ENCODE data around the gene DPEP3.

- TF ChIP-seq EZH2 (IDR thresholded peaks at IDR 0.05; ENCODE audit: insufficient read depth, poor library complexity, severe bottlenecking) (no peak), EZH2phosphoT487 (IDR thresholded peaks at IDR 0.05; ENCODE audit: insufficient read depth, low read depth) (no peak)
Observed at GRCh38 chr16:67999985-68000384, 19.7 kb upstream of the DPEP3 start.

All from GM23248 (cell line).